K562 (cell line): ENCODE results near the gene SMCHD1. TPM values are rescaled to one million over a fixed set of nuclear protein-coding genes. Genes with fewer than 3 reads are reported as not detected.
A peak's percentile ranks its signal among the peaks of the same experiment; 100 is the strongest.

Experiments
- ATF1 ChIP-seq, 2 experiments: fragments of 450-650 bp in 1 of 2; IDR thresholded peaks; 2 replicates each; pipeline ENCODE4 v1.6.1; 2016; ENCODE audit warnings: missing compliant biosample characterization in 1 of 2, missing genetic modification characterization in 1 of 2
- CEBPG ChIP-seq, 3 experiments: fragments of 200-800 bp in 1 of 3; sonication (Bioruptor generic) in 1 of 3; sonication (generic) in 1 of 3; formaldehyde crosslinking in 1 of 3; IDR thresholded peaks in 2 of 3; conservative IDR thresholded peaks in 1 of 3; 2 replicates each; pipeline versions ENCODE4 v1.6.1 to v1.8.0; 2016 to 2022; ENCODE audit warnings: missing compliant biosample characterization in 2 of 3, missing genetic modification characterization in 2 of 3, mild to moderate bottlenecking in 1 of 3, missing genetic modification reagents in 1 of 3
- ETV5 ChIP-seq: sonication (generic); formaldehyde crosslinking; IDR thresholded peaks from 2 replicates; pipeline ENCODE4 v1.4.0; 2020; ENCODE audit warnings: low read depth, mild to moderate bottlenecking, missing genetic modification reagents
- ETV6 ChIP-seq, 3 experiments: fragments of 150-350 bp in 1 of 3; sonication (generic) in 1 of 3; formaldehyde crosslinking in 1 of 3; IDR thresholded peaks; 2 replicates each; pipeline versions ENCODE4 v1.6.1 to v1.8.0; 2014 to 2022; ENCODE audit warnings: borderline replicate concordance in 2 of 3, low read depth in 2 of 3, antibody characterized with exemption in 1 of 3, low read length in 1 of 3, mild to moderate bottlenecking in 1 of 3, missing genetic modification reagents in 1 of 3
- FOXM1 ChIP-seq, 2 experiments: fragments of 450-650 bp in 1 of 2; sonication (generic) in 1 of 2; formaldehyde crosslinking in 1 of 2; IDR thresholded peaks; 2 replicates each; pipeline versions ENCODE4 v1.6.1 to v1.9.0; 2017 to 2022; ENCODE audit warnings: low read depth in 2 of 2, mild to moderate bottlenecking in 2 of 2, missing genetic modification reagents in 1 of 2, moderate library complexity in 1 of 2
- FOXP1 ChIP-seq: sonication (generic); formaldehyde crosslinking; IDR thresholded peaks from 2 replicates; pipeline ENCODE4 v1.8.0; 2022; ENCODE audit warnings: mild to moderate bottlenecking, missing genetic modification reagents
- HIVEP1 ChIP-seq: fragments of 250-450 bp; sonication (Bioruptor Pico); IDR thresholded peaks from 2 replicates; pipeline ENCODE4 v1.4.0; 2020; ENCODE audit warnings: mild to moderate bottlenecking
- MAFK ChIP-seq: IDR thresholded peaks from 2 replicates; pipeline ENCODE4 v1.6.1; 2011; ENCODE audit warnings: low read length, improper control_type of control experiment
- NFYB ChIP-seq: IDR thresholded peaks from 2 replicates; pipeline ENCODE4 v1.6.1; 2011; ENCODE audit warnings: mild to moderate bottlenecking, moderate library complexity; ENCODE audit not compliant: insufficient read length; ENCODE audit errors: extremely low read depth
- SRF ChIP-seq, 2 experiments: fragments of 250-450, 450-650 bp in 1 of 2; sonication (Bioruptor Pico) in 1 of 2; sonication (generic) in 1 of 2; formaldehyde crosslinking; IDR thresholded peaks; 2 replicates each; pipeline versions ENCODE4 v1.5.0 to v1.5.1; 2020 to 2022; ENCODE audit warnings: mild to moderate bottlenecking in 1 of 2, missing genetic modification reagents in 1 of 2
- UBTF ChIP-seq, 2 experiments: IDR thresholded peaks; 2 replicates each; pipeline ENCODE4 v1.6.1; 2012; ENCODE audit warnings: improper control_type of control experiment in 2 of 2, low read depth in 2 of 2, low read length in 2 of 2, borderline replicate concordance in 1 of 2
- ZNF408 ChIP-seq: fragments of 250-450 bp; sonication (Bioruptor Pico); IDR thresholded peaks from 2 replicates; pipeline ENCODE4 v1.4.0; 2020; ENCODE audit warnings: low read depth, mild to moderate bottlenecking, moderate library complexity
- polyA plus RNA-seq, 8 experiments: library from polyadenylated mRNA; depleted of rRNA in 4 of 8; stranded (reverse) in 5 of 8; unstranded in 3 of 8; fragments of >200 nt; fragmentation: Nextera tagmentation in 2 of 8; fragmentation: Illumina TruSeq in 1 of 8; extraction: Ambion mirVana in 2 of 8; extraction: Trizol in 1 of 8; gene quantifications; 2 replicates each; pipeline versions ENCODE4 v1.2.1 to v1.2.3, GENCODE V29; 2011 to 2014; ENCODE audit warnings: inconsistent platforms in 1 of 8, missing spikeins in 1 of 8
- total RNA-seq, 7 experiments: library from RNA; depleted of rRNA in 6 of 7; stranded (reverse); fragments of >200 nt in 6 of 7; fragmentation: Illumina TruSeq in 2 of 7; extraction: Trizol in 2 of 7; gene quantifications; 2 replicates each; pipeline versions ENCODE4 v1.2.1 to v1.2.3, GENCODE V29; 2011 to 2021; ENCODE audit warnings: low replicate concordance in 1 of 7
- TF ChIP-seq, protein P1 (sequence below), 2 experiments: IDR thresholded peaks; 2 replicates each; pipeline ENCODE4 v1.6.1; 2011; ENCODE audit warnings: borderline replicate concordance in 1 of 2, control low read depth in 1 of 2, low read depth in 1 of 2, low read length in 1 of 2, mild to moderate bottlenecking in 1 of 2, mixed read lengths in 1 of 2, moderate library complexity in 1 of 2; ENCODE audit not compliant: insufficient read depth in 1 of 2, insufficient read length in 1 of 2, poor library complexity in 1 of 2, severe bottlenecking in 1 of 2; ENCODE audit errors: extremely low read depth in 1 of 2
- TF ChIP-seq, protein P2 (sequence below): fragments of 450-650 bp; IDR thresholded peaks from 2 replicates; pipeline ENCODE4 v1.6.1; 2017; ENCODE audit warnings: antibody characterized with exemption
- TF ChIP-seq, protein P3 (sequence below): sonication (generic); formaldehyde crosslinking; IDR thresholded peaks from 2 replicates; pipeline ENCODE4 v1.8.0; 2022; ENCODE audit warnings: missing genetic modification reagents, mild to moderate bottlenecking, borderline replicate concordance

The SMCHD1 gene
- total and polyA plus RNA-seq, 9 of the 15 experiments (the other 6 are each of a cell fraction or from before 2014, with no cell fraction given) = 6.3 to 144 (median 72.7) TPM

DNA sequence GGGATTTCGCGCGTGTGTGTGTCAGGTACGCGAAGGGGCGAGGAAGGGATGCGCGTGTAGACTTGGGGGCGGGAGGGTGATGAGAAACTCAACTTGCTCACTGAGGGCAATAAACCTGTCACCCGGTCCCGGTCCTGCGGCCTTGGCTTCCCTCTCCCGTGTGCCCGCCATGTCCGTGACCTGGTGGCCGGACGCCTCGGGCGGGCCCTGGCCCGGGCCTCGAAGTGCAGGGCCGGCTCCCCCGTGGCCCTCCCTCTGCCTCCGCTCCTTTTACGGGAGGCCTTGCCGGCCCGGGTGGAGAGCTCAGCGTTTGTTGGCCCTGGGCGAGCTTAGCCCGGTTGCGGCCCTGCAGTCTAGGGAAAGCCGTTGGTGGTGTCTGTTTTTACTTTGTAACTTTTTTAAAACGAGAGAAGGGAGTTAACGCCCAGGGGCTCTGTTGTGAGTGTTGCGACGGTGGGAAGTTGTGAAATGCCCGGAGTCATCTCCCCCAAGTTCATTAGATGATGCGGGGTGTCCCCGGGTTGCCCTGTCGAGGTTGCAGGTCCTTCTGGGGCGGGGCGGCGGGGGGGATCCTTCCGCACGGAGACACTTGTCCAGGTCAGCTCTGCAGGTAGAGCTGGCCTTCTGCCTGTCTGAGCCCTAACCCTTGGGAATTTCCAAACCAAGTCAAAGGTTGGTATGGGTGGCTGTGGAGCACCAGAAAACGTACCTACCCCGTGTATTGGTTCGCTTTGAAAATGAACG is 883 bp downstream of the SMCHD1 start (continued):
- TF ChIP-seq ATF1 (CRISPR knock-in tag; IDR thresholded peaks at IDR 0.05) = no peak
- TF ChIP-seq ATF1 (tag; IDR thresholded peaks at IDR 0.05) = no peak
- peak; percentile 53 to 73; a peak in 2 of 4 replicates for TF ChIP-seq UBTF (IDR thresholded peaks at IDR 0.05; ENCODE audit: borderline replicate concordance in 1 of 2, low read depth in 2 of 2, low read length in 2 of 2)
- no peak for TF ChIP-seq HIVEP1
- TF ChIP-seq MAFK = no peak
- 0 out of 2 replicates have a peak, but pooled peaks have one; percentile 25 for TF ChIP-seq FOXP1 (CRISPR knock-in tag)
- TF ChIP-seq ETV5 (CRISPR knock-in tag) = peak; percentile 43; the same call in 1 of the 2 replicates
- TF ChIP-seq, protein P1, sequence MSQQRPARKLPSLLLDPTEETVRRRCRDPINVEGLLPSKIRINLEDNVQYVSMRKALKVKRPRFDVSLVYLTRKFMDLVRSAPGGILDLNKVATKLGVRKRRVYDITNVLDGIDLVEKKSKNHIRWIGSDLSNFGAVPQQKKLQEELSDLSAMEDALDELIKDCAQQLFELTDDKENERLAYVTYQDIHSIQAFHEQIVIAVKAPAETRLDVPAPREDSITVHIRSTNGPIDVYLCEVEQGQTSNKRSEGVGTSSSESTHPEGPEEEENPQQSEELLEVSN (IDR thresholded peaks at IDR 0.05; ENCODE audit: borderline replicate concordance in 1 of 2, extremely low read depth in 1 of 2, insufficient read depth in 1 of 2, insufficient read length in 1 of 2, low read depth in 1 of 2, low read length in 1 of 2, poor library complexity in 1 of 2, severe bottlenecking in 1 of 2) = peak in 1 of 2 experiments; percentile 31
- no peak for TF ChIP-seq ZNF408 (CRISPR knock-in tag)
- TF ChIP-seq CEBPG (CRISPR knock-in tag; IDR thresholded peaks at IDR 0.05) = peak; percentile 50
- TF ChIP-seq CEBPG (tag; conservative IDR thresholded peaks at IDR 0.05 in 1 of 2, IDR thresholded peaks at IDR 0.05 in 1 of 2) = peak in 1 of 2 experiments; percentile 20; a peak in 1 of 4 replicates
- TF ChIP-seq SRF (CRISPR knock-in tag; IDR thresholded peaks at IDR 0.05) = 0 out of 4 replicates have a peak, but pooled peaks of 1 of the 2 experiments have one; percentile 18
- TF ChIP-seq NFYB = no peak
- no peak for TF ChIP-seq ETV6 (IDR thresholded peaks at IDR 0.05; ENCODE audit: borderline replicate concordance in 1 of 2, low read depth in 2 of 2, low read length in 1 of 2)
- TF ChIP-seq ETV6 (CRISPR knock-in tag; IDR thresholded peaks at IDR 0.05; ENCODE audit: borderline replicate concordance) = no peak
- TF ChIP-seq, protein P2, sequence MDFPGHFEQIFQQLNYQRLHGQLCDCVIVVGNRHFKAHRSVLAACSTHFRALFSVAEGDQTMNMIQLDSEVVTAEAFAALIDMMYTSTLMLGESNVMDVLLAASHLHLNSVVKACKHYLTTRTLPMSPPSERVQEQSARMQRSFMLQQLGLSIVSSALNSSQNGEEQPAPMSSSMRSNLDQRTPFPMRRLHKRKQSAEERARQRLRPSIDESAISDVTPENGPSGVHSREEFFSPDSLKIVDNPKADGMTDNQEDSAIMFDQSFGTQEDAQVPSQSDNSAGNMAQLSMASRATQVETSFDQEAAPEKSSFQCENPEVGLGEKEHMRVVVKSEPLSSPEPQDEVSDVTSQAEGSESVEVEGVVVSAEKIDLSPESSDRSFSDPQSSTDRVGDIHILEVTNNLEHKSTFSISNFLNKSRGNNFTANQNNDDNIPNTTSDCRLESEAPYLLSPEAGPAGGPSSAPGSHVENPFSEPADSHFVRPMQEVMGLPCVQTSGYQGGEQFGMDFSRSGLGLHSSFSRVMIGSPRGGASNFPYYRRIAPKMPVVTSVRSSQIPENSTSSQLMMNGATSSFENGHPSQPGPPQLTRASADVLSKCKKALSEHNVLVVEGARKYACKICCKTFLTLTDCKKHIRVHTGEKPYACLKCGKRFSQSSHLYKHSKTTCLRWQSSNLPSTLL = 0 out of 2 replicates have a peak, but pooled peaks have one; percentile 40
- TF ChIP-seq FOXM1 (IDR thresholded peaks at IDR 0.05; ENCODE audit: low read depth) = no peak
- no peak for TF ChIP-seq FOXM1 (CRISPR knock-in tag; IDR thresholded peaks at IDR 0.05; ENCODE audit: low read depth)
- TF ChIP-seq, protein P3, sequence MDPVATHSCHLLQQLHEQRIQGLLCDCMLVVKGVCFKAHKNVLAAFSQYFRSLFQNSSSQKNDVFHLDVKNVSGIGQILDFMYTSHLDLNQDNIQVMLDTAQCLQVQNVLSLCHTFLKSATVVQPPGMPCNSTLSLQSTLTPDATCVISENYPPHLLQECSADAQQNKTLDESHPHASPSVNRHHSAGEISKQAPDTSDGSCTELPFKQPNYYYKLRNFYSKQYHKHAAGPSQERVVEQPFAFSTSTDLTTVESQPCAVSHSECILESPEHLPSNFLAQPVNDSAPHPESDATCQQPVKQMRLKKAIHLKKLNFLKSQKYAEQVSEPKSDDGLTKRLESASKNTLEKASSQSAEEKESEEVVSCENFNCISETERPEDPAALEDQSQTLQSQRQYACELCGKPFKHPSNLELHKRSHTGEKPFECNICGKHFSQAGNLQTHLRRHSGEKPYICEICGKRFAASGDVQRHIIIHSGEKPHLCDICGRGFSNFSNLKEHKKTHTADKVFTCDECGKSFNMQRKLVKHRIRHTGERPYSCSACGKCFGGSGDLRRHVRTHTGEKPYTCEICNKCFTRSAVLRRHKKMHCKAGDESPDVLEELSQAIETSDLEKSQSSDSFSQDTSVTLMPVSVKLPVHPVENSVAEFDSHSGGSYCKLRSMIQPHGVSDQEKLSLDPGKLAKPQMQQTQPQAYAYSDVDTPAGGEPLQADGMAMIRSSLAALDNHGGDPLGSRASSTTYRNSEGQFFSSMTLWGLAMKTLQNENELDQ (CRISPR knock-in tag) = peak; percentile 88; the same call in 1 of the 2 replicates
